CD14-positive monocyte (primary cell): ENCODE results near the gene ADGRF3. TPM values are rescaled to one million over a fixed set of nuclear protein-coding genes. Genes with fewer than 3 reads are reported as not detected.

Source experiments
- DNase-seq, 3 donors: peaks; one replicate each; pipeline ENCODE4 v3.0.0-alpha.2; 2011 to 2022
- H2AFZ ChIP-seq: 2 replicates; pipeline ENCODE4 v1.6.0; 2012; ENCODE audit warnings: mild to moderate bottlenecking, low read depth, low read length, inconsistent platforms; ENCODE audit not compliant: insufficient read depth, poor library complexity, severe bottlenecking
- H3K27ac ChIP-seq, 2 donors: 1 replicate in 1 of 2; 2 replicates in 1 of 2; pipeline ENCODE4 v1.5.1; 2012 to 2013; ENCODE audit warnings: low read length in 2 of 2, control low read depth in 1 of 2, inconsistent platforms in 1 of 2, low read depth in 1 of 2, mild to moderate bottlenecking in 1 of 2
- H3K27me3 ChIP-seq, 2 donors: one replicate each; pipeline versions ENCODE4 v1.6.0 to v1.6.1; 2011 to 2013; ENCODE audit warnings: low read length in 2 of 2; ENCODE audit not compliant: control insufficient read depth in 2 of 2, insufficient read depth in 2 of 2
- H3K36me3 ChIP-seq, 2 donors: replicated peaks in 1 of 2; 1 replicate in 1 of 2; 2 replicates in 1 of 2; pipeline versions ENCODE4 v1.5.1 to v1.6.1; 2012 to 2013; ENCODE audit warnings: low read length in 2 of 2, control low read depth in 1 of 2, inconsistent platforms in 1 of 2, mild to moderate bottlenecking in 1 of 2; ENCODE audit not compliant: insufficient read depth in 2 of 2, control insufficient read depth in 1 of 2
- H3K4me1 ChIP-seq, 2 donors: 1 replicate in 1 of 2; 2 replicates in 1 of 2; pipeline versions ENCODE4 v1.5.1 to v1.6.1; 2012 to 2013; ENCODE audit warnings: low read length in 2 of 2, control low read depth in 1 of 2, inconsistent platforms in 1 of 2, mild to moderate bottlenecking in 1 of 2, moderate library complexity in 1 of 2; ENCODE audit not compliant: insufficient read depth in 2 of 2, control insufficient read depth in 1 of 2
- H3K4me2 ChIP-seq: replicated peaks from 2 replicates; pipeline ENCODE3; 2012; ENCODE audit warnings: low read length, moderate library complexity, mild to moderate bottlenecking; ENCODE audit not compliant: poor library complexity, severe bottlenecking; ENCODE audit errors: extremely low read depth
- H3K4me3 ChIP-seq, 3 experiments: fragments of 200-600 bp in 1 of 3; sonication (generic) in 1 of 3; replicated peaks in 1 of 3; 1 replicate in 2 of 3; 2 replicates in 1 of 3; pipeline ENCODE4 v1.5.1; 2011 to 2013; ENCODE audit warnings: low read length in 3 of 3, mild to moderate bottlenecking in 3 of 3, control low read depth in 2 of 3, low read depth in 2 of 3, inconsistent platforms in 1 of 3, moderate library complexity in 1 of 3
- H3K79me2 ChIP-seq: 2 replicates; pipeline ENCODE4 v1.6.0; 2012; ENCODE audit warnings: mild to moderate bottlenecking, control low read depth, inconsistent platforms, low read length, moderate library complexity; ENCODE audit not compliant: insufficient read depth
- H3K9ac ChIP-seq: 2 replicates; pipeline ENCODE4 v1.6.0; 2017; ENCODE audit warnings: low read length, mild to moderate bottlenecking; ENCODE audit not compliant: insufficient read depth, poor library complexity, severe bottlenecking
- H3K9me3 ChIP-seq, 2 donors: replicated peaks in 1 of 2; 1 replicate in 1 of 2; 2 replicates in 1 of 2; pipeline versions ENCODE4 v1.5.1 to v1.6.1; 2012 to 2013; ENCODE audit warnings: low read length in 2 of 2, control low read depth in 1 of 2; ENCODE audit not compliant: control insufficient read depth in 1 of 2, insufficient read depth in 1 of 2
- H4K20me1 ChIP-seq: 2 replicates; pipeline ENCODE4 v1.6.0; 2012; ENCODE audit warnings: mild to moderate bottlenecking, low read length, control low read depth, moderate library complexity; ENCODE audit not compliant: insufficient read depth
- H3K27ac Mint-ChIP-seq, 7 donors: one replicate each; pipeline ENCODE4 v1.8.0; 2020; ENCODE audit warnings: mild to moderate bottlenecking in 7 of 7, mixed read lengths in 7 of 7, moderate library complexity in 6 of 7, inconsistent platforms in 2 of 7
- H3K27me3 Mint-ChIP-seq, 3 donors: one replicate each; pipeline ENCODE4 v1.8.0; 2021 to 2022; ENCODE audit warnings: low read depth in 3 of 3, mild to moderate bottlenecking in 3 of 3, mixed read lengths in 3 of 3, moderate library complexity in 3 of 3, inconsistent platforms in 1 of 3
- H3K36me3 Mint-ChIP-seq, 2 donors: one replicate each; pipeline ENCODE4 v1.8.0; 2020; ENCODE audit warnings: mixed read lengths in 2 of 2, inconsistent platforms in 1 of 2, mild to moderate bottlenecking in 1 of 2
- H3K4me1 Mint-ChIP-seq: one replicate; pipeline ENCODE4 v1.8.0; 2020; ENCODE audit warnings: mild to moderate bottlenecking, mixed read lengths
- H3K4me3 Mint-ChIP-seq, 2 donors: one replicate each; pipeline ENCODE4 v1.8.0; 2020; ENCODE audit warnings: mild to moderate bottlenecking in 2 of 2, mixed read lengths in 2 of 2, moderate library complexity in 1 of 2
- H3K9me3 Mint-ChIP-seq, 7 donors: one replicate each; pipeline ENCODE4 v1.8.0; 2020 to 2022; ENCODE audit warnings: mixed read lengths in 7 of 7, mild to moderate bottlenecking in 6 of 7, moderate library complexity in 6 of 7, inconsistent platforms in 2 of 7
- WGBS: methylation state at CpG from one replicate; pipeline ENCODE4 v1.1.5; 2013; ENCODE audit warnings: missing lambda C conversion rate; ENCODE audit not compliant: insufficient coverage; 5-methylcytosine and 5-hydroxymethylcytosine counted together
- intact Hi-C, 2 donors: fragments of 100-400 bp; cut with micrococcal nuclease; formaldehyde crosslinking; loops; one replicate each; pipeline versions ENCODE4 v1.15.0 to v1.15.1; 2023
- polyA plus RNA-seq, 3 donors: library from polyadenylated mRNA; depleted of rRNA in 1 of 3; unstranded in 2 of 3; stranded (reverse) in 1 of 3; fragments of 300-500 nt in 2 of 3; fragments of >200 nt in 1 of 3; fragmentation: Illumina TruSeq in 2 of 3; gene quantifications; 1 replicate in 2 of 3; 2 replicates in 1 of 3; pipeline ENCODE4 v1.2.3, GENCODE V29; 2012 to 2021
- TF ChIP-seq, protein P1 (sequence below): fragments of 200-600 bp; IDR thresholded peaks from one replicate; pipeline ENCODE4 v1.8.0; 2022; ENCODE audit warnings: antibody characterized with exemption, mild to moderate bottlenecking

The ADGRF3 gene
- polyA plus RNA-seq, 3 donors = 0.33 TPM; not detected in 2

DNA sequence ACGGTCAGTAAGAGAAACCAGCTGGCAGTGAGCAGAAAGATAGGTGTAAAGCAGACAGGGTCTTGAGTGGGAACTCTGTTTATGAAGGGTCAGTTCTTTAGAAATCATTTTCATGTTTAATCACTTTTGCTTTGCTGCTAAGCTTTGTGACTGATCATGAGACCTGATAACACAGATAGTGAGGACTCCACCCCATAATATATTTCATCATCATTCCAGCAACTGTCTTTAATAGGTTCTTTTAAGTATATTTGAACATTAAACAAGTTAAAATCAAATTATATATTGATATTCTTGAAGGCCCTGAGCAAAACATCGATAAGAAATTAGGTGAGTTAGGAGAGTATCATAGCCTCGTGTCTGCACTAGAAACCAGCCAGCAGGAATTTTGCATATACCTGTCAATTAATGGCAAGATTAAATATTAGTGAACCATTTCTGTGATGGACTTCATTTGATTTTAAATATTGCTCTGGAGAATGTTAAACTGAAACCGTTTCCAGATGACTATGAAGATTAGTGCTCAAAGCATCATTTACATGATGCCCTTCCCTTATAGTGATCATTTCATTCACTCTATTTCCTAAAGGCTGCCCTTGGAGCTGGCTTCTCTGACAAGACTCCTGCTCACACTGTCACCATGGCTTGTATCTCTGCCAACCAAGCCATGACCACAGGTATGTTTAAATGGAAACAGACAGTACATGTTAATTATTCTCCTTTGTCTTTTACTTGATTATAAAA lies 69.9 kb downstream of the ADGRF3 start:
- H3K27me3 Mint-ChIP-seq = no peaks in the 10 kb centered on the region
- WGBS = 95% methylated on average over 3 of the region's 4 CpGs

DNA sequence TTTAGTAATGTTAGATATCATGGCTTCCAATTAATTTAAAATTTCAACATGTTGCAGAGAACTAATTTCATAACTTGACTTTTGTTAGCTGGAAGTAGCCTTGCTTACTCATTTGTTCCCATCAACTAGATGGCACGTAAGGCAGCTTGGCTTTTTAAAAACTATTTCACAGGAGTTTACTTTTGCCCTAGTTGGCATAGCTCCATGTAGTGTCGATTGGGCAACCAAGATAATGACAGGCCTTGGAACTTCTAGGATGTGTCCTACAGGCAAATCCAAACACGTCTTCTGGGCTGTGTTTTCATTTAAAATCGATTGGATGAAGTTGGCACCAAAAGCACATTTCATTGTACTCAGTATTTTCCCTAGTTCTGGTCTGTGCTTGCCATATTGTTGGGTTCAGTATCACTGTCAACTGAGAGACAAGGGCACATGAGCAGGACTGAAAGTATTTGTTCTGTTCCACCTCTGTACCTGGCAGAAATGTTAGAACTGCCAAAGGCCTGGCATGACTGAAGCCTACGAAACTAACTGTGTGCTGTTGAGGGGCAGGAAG lies 72.5 kb downstream of the ADGRF3 start:
- peaks cover 38 to 49% of the 10 kb centered on the region in 2 donors for H3K36me3 Mint-ChIP-seq
- TF ChIP-seq, protein P1, sequence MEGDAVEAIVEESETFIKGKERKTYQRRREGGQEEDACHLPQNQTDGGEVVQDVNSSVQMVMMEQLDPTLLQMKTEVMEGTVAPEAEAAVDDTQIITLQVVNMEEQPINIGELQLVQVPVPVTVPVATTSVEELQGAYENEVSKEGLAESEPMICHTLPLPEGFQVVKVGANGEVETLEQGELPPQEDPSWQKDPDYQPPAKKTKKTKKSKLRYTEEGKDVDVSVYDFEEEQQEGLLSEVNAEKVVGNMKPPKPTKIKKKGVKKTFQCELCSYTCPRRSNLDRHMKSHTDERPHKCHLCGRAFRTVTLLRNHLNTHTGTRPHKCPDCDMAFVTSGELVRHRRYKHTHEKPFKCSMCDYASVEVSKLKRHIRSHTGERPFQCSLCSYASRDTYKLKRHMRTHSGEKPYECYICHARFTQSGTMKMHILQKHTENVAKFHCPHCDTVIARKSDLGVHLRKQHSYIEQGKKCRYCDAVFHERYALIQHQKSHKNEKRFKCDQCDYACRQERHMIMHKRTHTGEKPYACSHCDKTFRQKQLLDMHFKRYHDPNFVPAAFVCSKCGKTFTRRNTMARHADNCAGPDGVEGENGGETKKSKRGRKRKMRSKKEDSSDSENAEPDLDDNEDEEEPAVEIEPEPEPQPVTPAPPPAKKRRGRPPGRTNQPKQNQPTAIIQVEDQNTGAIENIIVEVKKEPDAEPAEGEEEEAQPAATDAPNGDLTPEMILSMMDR = no peak
- H3K4me1 Mint-ChIP-seq = peaks cover 48% of the 10 kb centered on the region
- intact Hi-C loops = no loop called here
- peaks cover 28 to 42% of the 10 kb centered on the region in 2 donors for H3K36me3 ChIP-seq
- peaks cover 46 to 49% of the 10 kb centered on the region in 2 donors for H3K4me1 ChIP-seq
- H3K4me2 ChIP-seq = peak overlapping the region; percentile 18
- no peak overlapping the region for H3K4me3 ChIP-seq
- H3K27ac ChIP-seq = peak overlapping the region; percentile 29 to 87
- H3K9ac ChIP-seq = no peak overlapping the region
- no peaks in the 10 kb centered on the region for H3K9me3 ChIP-seq
- 27% methylated on average over 3 of the region's 5 CpGs for WGBS
- H3K27ac Mint-ChIP-seq = peak overlapping the region; percentile 73 to 90 (median 86)
- no peaks in the 10 kb centered on the region for H3K9me3 Mint-ChIP-seq
- DNase-seq = peak; percentile 82 to 93 (median 90)
- no peaks in the 10 kb centered on the region for H3K27me3 ChIP-seq
- H2AFZ ChIP-seq = no peak overlapping the region
- H4K20me1 ChIP-seq = no peaks in the 10 kb centered on the region
- H3K4me3 Mint-ChIP-seq = no peak overlapping the region
- peaks cover 12% of the 10 kb centered on the region for H3K79me2 ChIP-seq
- no peaks in the 10 kb centered on the region for H3K27me3 Mint-ChIP-seq

More for the DNA sequence above, 69.9 kb downstream of the ADGRF3 start:
- Histone ChIP-seq H3K27me3 (no peaks in the 10 kb centered on the region), H3K27ac (peak overlapping the region in 1 of 2 donors; percentile 52), H3K79me2 (peaks cover 5% of the 10 kb centered on the region), H4K20me1 (no peaks in the 10 kb centered on the region), H3K9ac (no peak overlapping the region), H3K4me2 (no peak overlapping the region), H2AFZ (no peak overlapping the region), H3K4me1 (peaks cover 25 to 31% of the 10 kb centered on the region in 2 donors), H3K9me3 (no peaks in the 10 kb centered on the region), H3K36me3 (peaks cover 53 to 67% of the 10 kb centered on the region in 2 donors), H3K4me3 (no peak overlapping the region)
- TF ChIP-seq, protein P1 = no peak
- no peak for DNase-seq
- Mint-ChIP-seq H3K4me3 (no peak overlapping the region), H3K36me3 (peaks cover 61 to 71% of the 10 kb centered on the region in 2 donors), H3K4me1 (peaks cover 29% of the 10 kb centered on the region), H3K27ac (peak overlapping the region in 2 of 7 donors; percentile 4 to 31), H3K9me3 (no peaks in the 10 kb centered on the region)
- intact Hi-C loops = no loop called here
